CD14-positive monocyte (primary cell): ENCODE results near the gene SMIM35. TPM values are rescaled to one million over a fixed set of nuclear protein-coding genes. Genes with fewer than 3 reads are reported as not detected.
A peak's percentile ranks its signal among the peaks of the same experiment; 100 is the strongest.

ENCODE experiments used
- DNase-seq, 3 donors: peaks; one replicate each; pipeline ENCODE4 v3.0.0-alpha.2; 2011 to 2022
- H2AFZ ChIP-seq: 2 replicates; pipeline ENCODE4 v1.6.0; 2012; ENCODE audit warnings: mild to moderate bottlenecking, low read depth, low read length, inconsistent platforms; ENCODE audit not compliant: insufficient read depth, poor library complexity, severe bottlenecking
- H3K27ac ChIP-seq, 2 donors: 1 replicate in 1 of 2; 2 replicates in 1 of 2; pipeline ENCODE4 v1.5.1; 2012 to 2013; ENCODE audit warnings: low read length in 2 of 2, control low read depth in 1 of 2, inconsistent platforms in 1 of 2, low read depth in 1 of 2, mild to moderate bottlenecking in 1 of 2
- H3K27me3 ChIP-seq, 2 donors: one replicate each; pipeline versions ENCODE4 v1.6.0 to v1.6.1; 2011 to 2013; ENCODE audit warnings: low read length in 2 of 2; ENCODE audit not compliant: control insufficient read depth in 2 of 2, insufficient read depth in 2 of 2
- H3K36me3 ChIP-seq, 2 donors: replicated peaks in 1 of 2; 1 replicate in 1 of 2; 2 replicates in 1 of 2; pipeline versions ENCODE4 v1.5.1 to v1.6.1; 2012 to 2013; ENCODE audit warnings: low read length in 2 of 2, control low read depth in 1 of 2, inconsistent platforms in 1 of 2, mild to moderate bottlenecking in 1 of 2; ENCODE audit not compliant: insufficient read depth in 2 of 2, control insufficient read depth in 1 of 2
- H3K4me1 ChIP-seq, 2 donors: 1 replicate in 1 of 2; 2 replicates in 1 of 2; pipeline versions ENCODE4 v1.5.1 to v1.6.1; 2012 to 2013; ENCODE audit warnings: low read length in 2 of 2, control low read depth in 1 of 2, inconsistent platforms in 1 of 2, mild to moderate bottlenecking in 1 of 2, moderate library complexity in 1 of 2; ENCODE audit not compliant: insufficient read depth in 2 of 2, control insufficient read depth in 1 of 2
- H3K4me2 ChIP-seq: replicated peaks from 2 replicates; pipeline ENCODE3; 2012; ENCODE audit warnings: low read length, moderate library complexity, mild to moderate bottlenecking; ENCODE audit not compliant: poor library complexity, severe bottlenecking; ENCODE audit errors: extremely low read depth
- H3K4me3 ChIP-seq, 3 experiments: fragments of 200-600 bp in 1 of 3; sonication (generic) in 1 of 3; replicated peaks in 1 of 3; 1 replicate in 2 of 3; 2 replicates in 1 of 3; pipeline ENCODE4 v1.5.1; 2011 to 2013; ENCODE audit warnings: low read length in 3 of 3, mild to moderate bottlenecking in 3 of 3, control low read depth in 2 of 3, low read depth in 2 of 3, inconsistent platforms in 1 of 3, moderate library complexity in 1 of 3
- H3K79me2 ChIP-seq: 2 replicates; pipeline ENCODE4 v1.6.0; 2012; ENCODE audit warnings: mild to moderate bottlenecking, control low read depth, inconsistent platforms, low read length, moderate library complexity; ENCODE audit not compliant: insufficient read depth
- H3K9ac ChIP-seq: 2 replicates; pipeline ENCODE4 v1.6.0; 2017; ENCODE audit warnings: low read length, mild to moderate bottlenecking; ENCODE audit not compliant: insufficient read depth, poor library complexity, severe bottlenecking
- H3K9me3 ChIP-seq, 2 donors: replicated peaks in 1 of 2; 1 replicate in 1 of 2; 2 replicates in 1 of 2; pipeline versions ENCODE4 v1.5.1 to v1.6.1; 2012 to 2013; ENCODE audit warnings: low read length in 2 of 2, control low read depth in 1 of 2; ENCODE audit not compliant: control insufficient read depth in 1 of 2, insufficient read depth in 1 of 2
- H4K20me1 ChIP-seq: 2 replicates; pipeline ENCODE4 v1.6.0; 2012; ENCODE audit warnings: mild to moderate bottlenecking, low read length, control low read depth, moderate library complexity; ENCODE audit not compliant: insufficient read depth
- H3K27ac Mint-ChIP-seq, 7 donors: one replicate each; pipeline ENCODE4 v1.8.0; 2020; ENCODE audit warnings: mild to moderate bottlenecking in 7 of 7, mixed read lengths in 7 of 7, moderate library complexity in 6 of 7, inconsistent platforms in 2 of 7
- H3K27me3 Mint-ChIP-seq, 3 donors: one replicate each; pipeline ENCODE4 v1.8.0; 2021 to 2022; ENCODE audit warnings: low read depth in 3 of 3, mild to moderate bottlenecking in 3 of 3, mixed read lengths in 3 of 3, moderate library complexity in 3 of 3, inconsistent platforms in 1 of 3
- H3K36me3 Mint-ChIP-seq, 2 donors: one replicate each; pipeline ENCODE4 v1.8.0; 2020; ENCODE audit warnings: mixed read lengths in 2 of 2, inconsistent platforms in 1 of 2, mild to moderate bottlenecking in 1 of 2
- H3K4me1 Mint-ChIP-seq: one replicate; pipeline ENCODE4 v1.8.0; 2020; ENCODE audit warnings: mild to moderate bottlenecking, mixed read lengths
- H3K4me3 Mint-ChIP-seq, 2 donors: one replicate each; pipeline ENCODE4 v1.8.0; 2020; ENCODE audit warnings: mild to moderate bottlenecking in 2 of 2, mixed read lengths in 2 of 2, moderate library complexity in 1 of 2
- H3K9me3 Mint-ChIP-seq, 7 donors: one replicate each; pipeline ENCODE4 v1.8.0; 2020 to 2022; ENCODE audit warnings: mixed read lengths in 7 of 7, mild to moderate bottlenecking in 6 of 7, moderate library complexity in 6 of 7, inconsistent platforms in 2 of 7
- WGBS: methylation state at CpG from one replicate; pipeline ENCODE4 v1.1.5; 2013; ENCODE audit warnings: missing lambda C conversion rate; ENCODE audit not compliant: insufficient coverage; 5-methylcytosine and 5-hydroxymethylcytosine counted together
- intact Hi-C, 2 donors: fragments of 100-400 bp; cut with micrococcal nuclease; formaldehyde crosslinking; loops; one replicate each; pipeline versions ENCODE4 v1.15.0 to v1.15.1; 2023
- polyA plus RNA-seq, 3 donors: library from polyadenylated mRNA; depleted of rRNA in 1 of 3; unstranded in 2 of 3; stranded (reverse) in 1 of 3; fragments of 300-500 nt in 2 of 3; fragments of >200 nt in 1 of 3; fragmentation: Illumina TruSeq in 2 of 3; gene quantifications; 1 replicate in 2 of 3; 2 replicates in 1 of 3; pipeline ENCODE4 v1.2.3, GENCODE V29; 2012 to 2021
- TF ChIP-seq, protein P1 (sequence below): fragments of 200-600 bp; IDR thresholded peaks from one replicate; pipeline ENCODE4 v1.8.0; 2022; ENCODE audit warnings: antibody characterized with exemption, mild to moderate bottlenecking

SMIM35 gene
- polyA plus RNA-seq, 3 donors, result 0.05 to 0.29 (median 0.11) TPM

DNA sequence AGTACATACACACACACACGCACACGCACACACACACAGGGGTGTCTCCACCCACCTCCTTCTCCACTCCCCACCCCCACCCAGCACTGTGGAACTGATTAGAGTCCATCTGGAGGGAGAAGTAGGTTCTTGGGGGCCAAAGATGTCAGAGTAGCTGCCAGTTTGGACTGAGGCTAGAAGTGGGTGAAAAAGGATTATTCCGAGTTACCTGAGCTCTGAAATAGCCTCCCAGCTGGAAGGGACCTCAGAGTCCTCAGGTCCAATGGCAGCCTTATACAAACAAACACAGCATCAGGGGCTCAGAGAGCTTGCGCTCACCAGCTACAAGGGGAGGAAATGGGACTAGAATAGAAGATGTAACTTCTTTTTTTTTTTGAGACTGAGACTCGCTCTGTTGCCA lies 79.7 kb downstream of the SMIM35 start:
- peaks cover 9 to 12% of the 10 kb centered on the region in 2 donors for H3K36me3 Mint-ChIP-seq
- H3K27me3 Mint-ChIP-seq, result no peaks in the 10 kb centered on the region
- Histone ChIP-seq H3K27me3 (no peaks in the 10 kb centered on the region), H3K79me2 (peaks cover 5% of the 10 kb centered on the region), H3K4me1 (peaks cover 100% of the 10 kb centered on the region in 2 donors), H3K4me3 (peak overlapping the region in 1 of 3 experiments; percentile 60), H3K36me3 (no peaks in the 10 kb centered on the region), H3K9me3 (peaks cover 0 to 4% of the 10 kb centered on the region in 2 donors), H4K20me1 (peaks cover 4% of the 10 kb centered on the region), H2AFZ (no peak overlapping the region), H3K9ac (peak overlapping the region; percentile 42), H3K4me2 (peak overlapping the region; percentile 62), H3K27ac (peak overlapping the region; percentile 80 to 98)
- intact Hi-C loops, result no loop called here
- peak overlapping the region; percentile 95 to 99 (median 98) for H3K27ac Mint-ChIP-seq
- peaks cover 3 to 12% (median 6%) of the 10 kb centered on the region in 7 donors for H3K9me3 Mint-ChIP-seq
- TF ChIP-seq, protein P1, sequence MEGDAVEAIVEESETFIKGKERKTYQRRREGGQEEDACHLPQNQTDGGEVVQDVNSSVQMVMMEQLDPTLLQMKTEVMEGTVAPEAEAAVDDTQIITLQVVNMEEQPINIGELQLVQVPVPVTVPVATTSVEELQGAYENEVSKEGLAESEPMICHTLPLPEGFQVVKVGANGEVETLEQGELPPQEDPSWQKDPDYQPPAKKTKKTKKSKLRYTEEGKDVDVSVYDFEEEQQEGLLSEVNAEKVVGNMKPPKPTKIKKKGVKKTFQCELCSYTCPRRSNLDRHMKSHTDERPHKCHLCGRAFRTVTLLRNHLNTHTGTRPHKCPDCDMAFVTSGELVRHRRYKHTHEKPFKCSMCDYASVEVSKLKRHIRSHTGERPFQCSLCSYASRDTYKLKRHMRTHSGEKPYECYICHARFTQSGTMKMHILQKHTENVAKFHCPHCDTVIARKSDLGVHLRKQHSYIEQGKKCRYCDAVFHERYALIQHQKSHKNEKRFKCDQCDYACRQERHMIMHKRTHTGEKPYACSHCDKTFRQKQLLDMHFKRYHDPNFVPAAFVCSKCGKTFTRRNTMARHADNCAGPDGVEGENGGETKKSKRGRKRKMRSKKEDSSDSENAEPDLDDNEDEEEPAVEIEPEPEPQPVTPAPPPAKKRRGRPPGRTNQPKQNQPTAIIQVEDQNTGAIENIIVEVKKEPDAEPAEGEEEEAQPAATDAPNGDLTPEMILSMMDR, result no peak
- peaks cover 100% of the 10 kb centered on the region for H3K4me1 Mint-ChIP-seq
- peak in 2 of 3 donors; percentile 44 to 55 for DNase-seq
- WGBS, result no CpG with 5 or more reads among the region's 5 CpGs
- H3K4me3 Mint-ChIP-seq, result peak overlapping the region; percentile 49 to 74

DNA sequence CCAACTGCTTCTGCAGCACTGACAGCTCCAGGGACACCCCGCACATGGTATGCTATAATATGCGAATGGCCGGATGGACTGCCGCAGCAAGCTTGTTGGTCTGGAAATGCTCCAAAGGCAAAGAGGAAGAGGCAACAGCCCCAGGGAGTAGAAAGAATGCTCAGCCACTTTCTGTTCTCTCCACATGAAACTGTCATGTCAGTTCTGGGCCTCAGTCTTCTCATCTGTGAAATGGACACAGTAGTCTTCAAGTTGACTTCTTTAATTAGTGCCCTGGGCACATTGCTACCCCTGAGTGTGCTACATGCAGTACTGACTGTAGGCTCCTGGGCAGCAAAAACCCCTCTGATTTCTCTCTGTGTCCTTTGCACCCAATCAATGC lies 80.6 kb downstream of the SMIM35 start:
- Histone ChIP-seq H3K4me2 (peak overlapping the region; percentile 62), H3K27ac (peak overlapping the region; percentile 15 to 98), H3K4me1 (peaks cover 100% of the 10 kb centered on the region in 2 donors), H4K20me1 (peaks cover 13% of the 10 kb centered on the region), H3K27me3 (no peaks in the 10 kb centered on the region), H3K9ac (no peak overlapping the region), H3K79me2 (peaks cover 5% of the 10 kb centered on the region), H3K36me3 (peaks cover under 1 to 4% of the 10 kb centered on the region in 2 donors), H3K4me3 (peak overlapping the region in 1 of 3 experiments; percentile 7), H3K9me3 (peaks cover 0 to 4% of the 10 kb centered on the region in 2 donors), H2AFZ (no peak overlapping the region)
- peak overlapping the region in 1 of 2 donors; percentile 51 for H3K4me3 Mint-ChIP-seq
- TF ChIP-seq, protein P1, result no peak
- WGBS, result 13% methylated on average over 4 of the region's 4 CpGs
- H3K36me3 Mint-ChIP-seq, result peaks cover 9 to 18% of the 10 kb centered on the region in 2 donors
- peaks cover 3 to 12% (median 6%) of the 10 kb centered on the region in 7 donors for H3K9me3 Mint-ChIP-seq
- DNase-seq, result no peak
- no peaks in the 10 kb centered on the region for H3K27me3 Mint-ChIP-seq
- H3K27ac Mint-ChIP-seq, result peak overlapping the region in 6 of 7 donors; percentile 76 to 98 (median 90)
- peaks cover 100% of the 10 kb centered on the region for H3K4me1 Mint-ChIP-seq
- intact Hi-C loops, result no loop called here
